Astrocyte of the spinal cord (primary cell): ENCODE measurements around the gene NRK.

Source experiments
- DNase-seq: peaks from one replicate; pipeline ENCODE4 v3.0.0; 2011; ENCODE audit warnings: low read depth, low spot score
- H3K4me3 ChIP-seq: 2 replicates; pipeline ENCODE4 v1.5.1; 2011; ENCODE audit warnings: low read depth, mild to moderate bottlenecking, low read length, moderate library complexity
- in situ Hi-C: cut with HindIII; loops from 2 replicates; pipeline ENCODE4 v1.10.0; 2017; ENCODE audit warnings: low sequenced_read_pairs
- TF ChIP-seq, protein P1 (sequence below): IDR thresholded peaks from 2 replicates; pipeline ENCODE4 v1.5.1; 2012; ENCODE audit warnings: low read depth, mild to moderate bottlenecking, low read length, inconsistent platforms

The NRK gene

DNA sequence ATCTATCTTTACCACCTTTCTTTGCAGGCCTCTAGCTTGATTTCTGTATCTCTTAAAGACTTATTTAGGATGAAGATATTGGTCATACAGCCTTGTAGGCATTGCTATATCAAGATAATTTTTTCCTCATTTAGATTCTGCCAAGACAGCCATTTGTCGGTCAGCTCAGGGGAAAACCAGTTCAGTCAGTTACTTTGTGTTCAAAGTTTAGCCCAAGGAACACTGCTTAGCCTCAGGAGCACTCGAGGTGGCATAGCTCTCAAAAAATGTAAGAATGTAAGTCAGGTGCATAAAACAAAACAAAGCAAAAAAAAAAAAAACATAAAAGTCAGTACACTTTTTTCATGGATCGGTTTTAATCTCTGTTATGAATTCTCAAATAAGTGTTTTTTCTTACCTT, 43.4 kb downstream of the NRK start:
- TF ChIP-seq, protein P1, sequence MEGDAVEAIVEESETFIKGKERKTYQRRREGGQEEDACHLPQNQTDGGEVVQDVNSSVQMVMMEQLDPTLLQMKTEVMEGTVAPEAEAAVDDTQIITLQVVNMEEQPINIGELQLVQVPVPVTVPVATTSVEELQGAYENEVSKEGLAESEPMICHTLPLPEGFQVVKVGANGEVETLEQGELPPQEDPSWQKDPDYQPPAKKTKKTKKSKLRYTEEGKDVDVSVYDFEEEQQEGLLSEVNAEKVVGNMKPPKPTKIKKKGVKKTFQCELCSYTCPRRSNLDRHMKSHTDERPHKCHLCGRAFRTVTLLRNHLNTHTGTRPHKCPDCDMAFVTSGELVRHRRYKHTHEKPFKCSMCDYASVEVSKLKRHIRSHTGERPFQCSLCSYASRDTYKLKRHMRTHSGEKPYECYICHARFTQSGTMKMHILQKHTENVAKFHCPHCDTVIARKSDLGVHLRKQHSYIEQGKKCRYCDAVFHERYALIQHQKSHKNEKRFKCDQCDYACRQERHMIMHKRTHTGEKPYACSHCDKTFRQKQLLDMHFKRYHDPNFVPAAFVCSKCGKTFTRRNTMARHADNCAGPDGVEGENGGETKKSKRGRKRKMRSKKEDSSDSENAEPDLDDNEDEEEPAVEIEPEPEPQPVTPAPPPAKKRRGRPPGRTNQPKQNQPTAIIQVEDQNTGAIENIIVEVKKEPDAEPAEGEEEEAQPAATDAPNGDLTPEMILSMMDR = no peak
- DNase-seq = no peak
- in situ Hi-C loops = no loop called here

DNA sequence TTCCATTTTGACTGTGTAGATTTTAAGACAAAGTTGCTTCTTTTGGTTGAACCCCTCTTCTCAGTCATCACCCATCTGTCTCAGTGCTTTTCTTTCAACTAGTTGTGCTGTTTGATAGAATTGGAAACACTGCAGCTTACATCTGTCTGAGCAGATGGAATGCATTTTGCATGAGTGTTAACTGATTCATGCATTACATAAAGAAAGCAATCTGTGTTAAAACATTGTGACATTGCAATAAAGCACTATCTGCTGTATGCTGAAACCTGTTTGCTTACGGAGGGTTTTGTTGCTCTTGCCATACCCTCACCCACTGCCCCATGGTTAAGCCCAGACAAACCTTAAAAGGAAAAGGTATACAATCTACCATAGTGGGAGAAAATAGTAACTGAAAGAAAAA, 47.4 kb downstream of the NRK start:
- in situ Hi-C loops = no loop called here
- TF ChIP-seq, protein P1 = no peak
- peak; percentile 22 for DNase-seq
- H3K4me3 ChIP-seq = no peak overlapping the region

More for the DNA sequence above, 43.4 kb downstream of the NRK start:
- H3K4me3 ChIP-seq = no peak overlapping the region

DNA sequence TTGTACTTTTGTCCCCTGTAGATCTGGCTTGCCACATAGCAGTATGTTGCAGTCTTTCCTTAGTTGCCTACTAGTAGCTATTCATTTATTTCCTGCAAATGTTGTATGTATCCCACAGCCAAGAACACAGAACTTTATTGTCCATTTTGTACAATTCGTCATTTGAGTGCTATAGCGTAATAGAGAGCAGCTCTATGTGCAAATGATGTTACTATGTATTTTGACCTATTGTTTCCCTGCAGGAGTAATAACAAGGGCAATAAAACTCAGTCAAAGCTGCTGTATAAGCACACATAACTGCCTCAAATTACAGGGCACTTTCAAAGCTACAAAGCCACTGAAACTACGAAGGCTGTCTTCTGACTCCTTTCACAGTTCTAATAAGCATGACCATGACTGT, 48.1 kb downstream of the NRK start:
- in situ Hi-C loops = no loop called here

DNA sequence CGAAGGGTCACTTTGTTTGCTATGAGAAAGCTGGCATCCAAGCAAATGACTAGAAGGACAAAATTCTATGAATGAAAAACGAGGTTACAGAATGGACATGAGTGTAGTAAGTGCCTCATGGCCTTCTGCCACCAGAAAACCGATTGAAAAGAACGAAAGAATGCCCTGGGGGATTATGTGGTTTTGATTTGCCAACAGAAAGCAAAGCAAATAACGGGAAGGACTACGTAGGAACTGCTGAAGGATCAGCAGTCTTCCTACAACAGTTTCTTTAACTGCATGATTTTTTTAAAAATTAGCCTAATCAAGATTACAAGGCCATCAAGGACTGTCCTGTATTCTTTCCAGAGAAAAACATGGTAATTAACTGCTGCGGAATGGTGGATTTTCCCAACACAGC, 50.6 kb downstream of the NRK start:
- DNase-seq = peak; percentile 14
- H3K4me3 ChIP-seq = no peak overlapping the region
- in situ Hi-C loops = no loop called here
- TF ChIP-seq, protein P1 = no peak

More for the DNA sequence above, 48.1 kb downstream of the NRK start:
- DNase-seq = no peak
- no peak overlapping the region for H3K4me3 ChIP-seq
- TF ChIP-seq, protein P1 = no peak

DNA sequence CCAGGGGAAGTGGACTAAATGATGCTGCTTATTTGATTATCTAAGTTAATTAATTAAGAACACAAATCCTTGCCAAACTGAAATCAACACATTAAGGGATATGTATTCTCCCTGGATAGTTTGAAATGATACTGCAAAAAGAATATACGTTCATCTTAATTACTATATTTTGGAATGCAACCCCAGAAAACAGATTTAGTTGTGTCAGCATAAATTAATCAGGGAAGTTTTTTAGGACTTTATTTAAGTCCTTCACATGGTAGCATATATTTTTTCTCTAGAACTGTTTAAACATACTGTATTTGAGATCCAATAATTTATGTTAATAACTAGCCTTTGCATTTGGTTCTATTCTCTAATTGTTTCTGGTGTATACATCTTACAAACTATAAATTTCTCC, 52.5 kb downstream of the NRK start:
- in situ Hi-C loops = no loop called here

DNA sequence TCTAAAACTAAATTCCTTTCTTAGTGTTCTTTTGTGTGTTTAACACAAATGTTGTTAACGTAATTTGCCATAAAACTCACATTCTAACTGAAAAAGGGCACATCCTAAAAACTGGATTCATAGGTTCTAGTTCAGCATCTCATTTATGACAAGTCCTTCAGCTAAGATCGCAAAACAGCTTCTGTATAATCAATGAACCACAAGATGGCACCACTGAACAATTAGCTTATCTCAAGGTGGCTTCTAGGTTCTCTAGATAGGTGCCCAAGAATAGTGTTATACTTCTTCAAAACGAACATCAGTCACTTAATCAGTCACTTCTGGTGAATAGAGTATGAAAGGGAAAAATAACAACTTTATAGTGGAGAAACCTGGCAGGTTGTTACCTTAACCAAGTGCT, 54.3 kb downstream of the NRK start:
- TF ChIP-seq, protein P1 = peak; percentile 32
- in situ Hi-C loops = no loop called here
- peak; percentile 12 for DNase-seq
- H3K4me3 ChIP-seq = no peak overlapping the region

More for the DNA sequence above, 52.5 kb downstream of the NRK start:
- TF ChIP-seq, protein P1 = no peak
- no peak for DNase-seq
- no peak overlapping the region for H3K4me3 ChIP-seq

DNA sequence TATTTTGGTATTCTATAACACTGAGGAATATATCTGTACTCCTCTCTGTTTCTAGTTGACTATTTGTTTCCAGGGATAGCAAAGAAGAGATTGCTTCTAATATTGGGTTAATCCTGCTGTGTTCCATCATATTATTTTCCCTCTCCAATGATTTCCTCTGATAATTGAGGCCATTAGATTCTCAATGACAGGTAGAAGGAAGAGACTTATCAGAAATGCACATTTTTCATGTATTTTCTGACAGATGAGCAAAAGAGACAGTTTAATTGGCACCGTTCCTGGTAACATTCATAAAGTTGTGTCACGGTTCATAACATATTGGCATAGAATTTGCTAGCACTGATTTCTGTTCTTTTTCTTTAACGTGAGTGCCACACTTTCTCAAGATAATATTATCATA, 58.2 kb downstream of the NRK start:
- in situ Hi-C loops = no loop called here
- no peak overlapping the region for H3K4me3 ChIP-seq
- no peak for DNase-seq
- TF ChIP-seq, protein P1 = no peak
